Mesothelial cell of epicardium (in vitro differentiated cells): ENCODE results near the gene OTUD1. TPM values are rescaled to one million over a fixed set of nuclear protein-coding genes. Genes with fewer than 3 reads are reported as not detected.
A peak's percentile ranks its signal among the peaks of the same experiment; 100 is the strongest.

Experiments used
- DNase-seq, 2 experiments: peaks; one replicate each; pipeline ENCODE4 v3.0.0; 2021; ENCODE audit warnings: low spot score in 2 of 2; ENCODE audit not compliant: unreplicated experiment in 2 of 2
- H3K27ac Mint-ChIP-seq: 2 replicates; pipeline ENCODE4 v1.8.0; 2021; ENCODE audit warnings: mixed read lengths
- H3K27me3 Mint-ChIP-seq: 2 replicates; pipeline ENCODE4 v1.8.0; 2021; ENCODE audit warnings: low read depth, mixed read lengths
- H3K36me3 Mint-ChIP-seq: 2 replicates; pipeline ENCODE4 v1.8.0; 2021; ENCODE audit warnings: mixed read lengths
- H3K4me1 Mint-ChIP-seq: 2 replicates; pipeline ENCODE4 v1.8.0; 2021; ENCODE audit warnings: mixed read lengths
- H3K4me3 Mint-ChIP-seq: 2 replicates; pipeline ENCODE4 v1.8.0; 2021; ENCODE audit warnings: mild to moderate bottlenecking, moderate library complexity, mixed read lengths
- H3K9me3 Mint-ChIP-seq: 2 replicates; pipeline ENCODE4 v1.8.0; 2021; ENCODE audit warnings: mixed read lengths
- total RNA-seq: library from RNA; stranded (reverse); gene quantifications from 3 replicates; pipeline ENCODE4 v1.2.1, GENCODE V29; 2021
- TF ChIP-seq, protein P1 (sequence below): fragments of 200-600 bp; sonication (generic); IDR thresholded peaks from one replicate; pipeline ENCODE4 v1.5.0; 2021; ENCODE audit warnings: antibody characterized with exemption; ENCODE audit not compliant: unreplicated experiment

The OTUD1 gene
- total RNA-seq, 1 donor from 2014 or later = 11.7 TPM

DNA sequence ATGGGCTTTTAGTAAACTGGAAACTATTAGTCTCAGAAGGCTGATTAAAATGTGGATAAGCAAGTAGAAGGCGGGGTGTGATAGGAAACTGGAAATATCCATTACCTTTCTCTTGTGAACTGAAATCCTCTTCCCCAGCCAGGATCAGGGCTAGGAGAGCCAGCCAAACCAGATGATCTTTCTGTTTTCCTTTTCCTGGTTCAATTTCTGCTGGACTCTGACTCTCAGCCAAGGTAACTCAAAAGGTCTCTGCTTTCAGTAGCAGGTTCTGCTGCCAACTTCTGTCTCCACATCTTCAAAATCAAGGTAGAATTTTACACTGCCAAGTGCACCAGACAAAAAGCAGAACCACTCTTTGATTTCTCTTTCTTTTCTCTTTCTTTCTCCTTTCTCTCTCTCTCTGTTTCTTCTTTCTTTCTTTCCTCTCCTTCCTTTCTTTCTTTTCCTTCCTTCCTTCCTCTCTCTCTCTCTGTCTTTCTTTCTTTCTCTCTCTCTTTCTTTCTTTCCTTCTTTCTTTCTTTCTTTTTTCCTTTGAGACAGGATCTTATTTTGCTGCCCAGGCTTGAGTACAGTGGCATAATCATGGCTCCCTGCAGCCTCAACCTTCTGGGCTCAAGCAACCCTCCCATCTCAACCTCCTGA lies 30.8 kb downstream of the OTUD1 start:
- TF ChIP-seq, protein P1, sequence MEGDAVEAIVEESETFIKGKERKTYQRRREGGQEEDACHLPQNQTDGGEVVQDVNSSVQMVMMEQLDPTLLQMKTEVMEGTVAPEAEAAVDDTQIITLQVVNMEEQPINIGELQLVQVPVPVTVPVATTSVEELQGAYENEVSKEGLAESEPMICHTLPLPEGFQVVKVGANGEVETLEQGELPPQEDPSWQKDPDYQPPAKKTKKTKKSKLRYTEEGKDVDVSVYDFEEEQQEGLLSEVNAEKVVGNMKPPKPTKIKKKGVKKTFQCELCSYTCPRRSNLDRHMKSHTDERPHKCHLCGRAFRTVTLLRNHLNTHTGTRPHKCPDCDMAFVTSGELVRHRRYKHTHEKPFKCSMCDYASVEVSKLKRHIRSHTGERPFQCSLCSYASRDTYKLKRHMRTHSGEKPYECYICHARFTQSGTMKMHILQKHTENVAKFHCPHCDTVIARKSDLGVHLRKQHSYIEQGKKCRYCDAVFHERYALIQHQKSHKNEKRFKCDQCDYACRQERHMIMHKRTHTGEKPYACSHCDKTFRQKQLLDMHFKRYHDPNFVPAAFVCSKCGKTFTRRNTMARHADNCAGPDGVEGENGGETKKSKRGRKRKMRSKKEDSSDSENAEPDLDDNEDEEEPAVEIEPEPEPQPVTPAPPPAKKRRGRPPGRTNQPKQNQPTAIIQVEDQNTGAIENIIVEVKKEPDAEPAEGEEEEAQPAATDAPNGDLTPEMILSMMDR = no peak
- H3K36me3 Mint-ChIP-seq = no peaks in the 10 kb centered on the region
- peaks cover 30% of the 10 kb centered on the region for H3K4me1 Mint-ChIP-seq
- H3K9me3 Mint-ChIP-seq = no peaks in the 10 kb centered on the region
- H3K27me3 Mint-ChIP-seq = peaks cover 5% of the 10 kb centered on the region
- no peak overlapping the region for H3K4me3 Mint-ChIP-seq
- H3K27ac Mint-ChIP-seq = peak overlapping the region; percentile 32
- DNase-seq = no peak

DNA sequence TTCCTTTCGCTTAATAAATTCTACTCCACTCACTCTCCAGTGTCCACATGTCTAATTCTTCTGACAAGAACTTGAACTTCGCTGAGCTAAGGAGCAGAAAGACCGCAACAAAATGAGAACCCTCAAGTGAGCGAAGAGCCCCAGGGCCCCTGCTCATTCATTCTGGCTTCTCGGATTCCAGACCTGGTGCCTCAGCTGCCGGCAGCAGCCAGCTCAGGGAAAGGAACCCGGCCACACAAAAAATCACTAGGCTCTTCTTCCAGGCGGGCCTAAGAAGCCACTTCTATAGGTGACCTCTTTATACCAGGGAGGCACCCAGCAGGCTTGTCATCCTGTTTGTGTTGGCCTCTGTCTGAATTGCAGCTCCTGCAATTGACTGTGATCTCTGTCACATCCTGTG lies 33.3 kb downstream of the OTUD1 start:
- no peaks in the 10 kb centered on the region for H3K36me3 Mint-ChIP-seq
- peak overlapping the region; percentile 6 for H3K27ac Mint-ChIP-seq
- TF ChIP-seq, protein P1 = no peak
- no peaks in the 10 kb centered on the region for H3K9me3 Mint-ChIP-seq
- H3K27me3 Mint-ChIP-seq = peaks cover 5% of the 10 kb centered on the region
- H3K4me1 Mint-ChIP-seq = peaks cover 30% of the 10 kb centered on the region
- H3K4me3 Mint-ChIP-seq = no peak overlapping the region
- DNase-seq = no peak

DNA sequence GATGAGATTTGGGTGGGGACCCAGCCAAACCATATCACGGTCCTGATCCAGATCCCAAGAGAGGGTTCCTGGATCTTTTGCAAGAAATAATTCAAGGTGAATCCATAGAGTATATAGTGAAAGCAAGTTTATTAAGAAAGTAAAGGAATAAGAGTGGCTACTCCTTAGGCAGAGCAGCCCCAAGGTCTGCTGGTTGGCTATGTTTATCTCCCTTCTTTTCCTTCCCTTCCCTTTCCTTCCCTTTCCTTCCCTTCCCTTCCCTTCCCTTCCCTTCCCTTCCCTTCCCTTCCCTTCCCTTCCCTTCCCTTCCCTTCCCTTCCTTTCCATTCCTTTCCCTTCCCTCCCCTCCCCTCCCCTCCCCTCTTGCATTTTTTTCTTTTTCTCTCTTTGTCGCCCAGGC lies 35.2 kb downstream of the OTUD1 start:
- Mint-ChIP-seq H3K9me3 (no peaks in the 10 kb centered on the region), H3K4me3 (no peak overlapping the region), H3K4me1 (peaks cover 25% of the 10 kb centered on the region), H3K27ac (no peak overlapping the region), H3K27me3 (no peaks in the 10 kb centered on the region), H3K36me3 (no peaks in the 10 kb centered on the region)
- TF ChIP-seq, protein P1 = no peak
- DNase-seq = no peak

DNA sequence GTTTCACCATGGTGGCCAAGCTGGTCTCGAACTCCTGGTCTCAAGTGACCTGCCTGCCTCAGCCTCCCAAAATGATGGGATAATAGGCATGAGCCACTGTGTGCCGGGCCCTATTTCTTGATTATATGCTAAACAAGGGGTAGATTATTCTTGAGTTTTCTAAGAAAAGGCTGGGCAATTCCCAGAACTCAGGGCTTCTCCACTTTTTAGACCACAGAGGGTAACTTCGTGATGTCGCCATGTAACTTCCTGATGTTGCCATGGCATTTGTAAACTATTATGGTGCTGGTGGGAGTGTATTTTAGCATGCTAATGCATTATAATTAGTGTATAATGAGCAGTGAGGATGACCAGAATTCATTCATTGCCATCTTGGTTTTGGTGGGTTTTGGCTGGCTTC lies 35.8 kb downstream of the OTUD1 start:
- Mint-ChIP-seq H3K4me3 (no peak overlapping the region), H3K4me1 (peaks cover 23% of the 10 kb centered on the region), H3K27ac (no peak overlapping the region), H3K36me3 (no peaks in the 10 kb centered on the region), H3K9me3 (no peaks in the 10 kb centered on the region), H3K27me3 (no peaks in the 10 kb centered on the region)
- TF ChIP-seq, protein P1 = no peak
- no peak for DNase-seq

DNA sequence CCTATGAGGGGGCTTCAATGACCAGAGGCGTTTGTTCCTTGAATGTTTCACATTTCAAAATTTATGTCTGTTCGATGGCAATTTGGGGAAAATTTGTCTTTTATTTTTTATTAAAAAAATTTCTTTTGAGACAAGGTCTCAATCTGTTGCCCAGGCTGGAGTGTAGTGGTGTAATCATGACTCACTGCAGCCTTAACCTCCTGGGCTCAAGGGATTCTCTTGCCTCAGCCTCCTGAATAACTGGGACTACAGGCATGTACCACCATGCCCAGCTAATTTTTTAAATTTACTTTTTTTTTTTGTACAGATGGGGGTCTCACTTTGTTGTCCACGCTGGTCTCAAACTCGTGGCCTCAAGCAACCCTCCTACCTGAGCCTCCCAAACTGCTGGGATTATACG lies 39.7 kb downstream of the OTUD1 start:
- Mint-ChIP-seq H3K9me3 (no peaks in the 10 kb centered on the region), H3K27me3 (peaks cover 3% of the 10 kb centered on the region), H3K27ac (no peak overlapping the region), H3K4me1 (peaks cover 4% of the 10 kb centered on the region), H3K36me3 (no peaks in the 10 kb centered on the region), H3K4me3 (no peak overlapping the region)
- DNase-seq = no peak
- TF ChIP-seq, protein P1 = no peak
